Spleen (tissue), 11 donors: Measurements from ENCODE around the gene ATG5. TPM values are rescaled to one million over a fixed set of nuclear protein-coding genes. Genes with fewer than 3 reads are reported as not detected.

ENCODE experiments used
- DNase-seq: peaks from one replicate; pipeline ENCODE4 v3.0.0-alpha.2; 2020
- H3K27ac ChIP-seq, 8 donors: fragments of 200-600 bp; sonication (generic) in 7 of 8; 1 replicate in 4 of 8; 2 replicates in 4 of 8; pipeline versions ENCODE4 v1.5.0 to v1.8.0; 2016 to 2021; ENCODE audit warnings: inconsistent platforms in 4 of 8, mild to moderate bottlenecking in 4 of 8, moderate library complexity in 1 of 8
- H3K27me3 ChIP-seq, 7 donors: fragments of 200-600 bp; sonication (generic) in 6 of 7; replicated peaks in 1 of 7; 1 replicate in 4 of 7; 2 replicates in 3 of 7; pipeline versions ENCODE4 v1.5.0 to v1.8.0; 2016 to 2021; ENCODE audit warnings: inconsistent platforms in 3 of 7, mild to moderate bottlenecking in 1 of 7
- H3K36me3 ChIP-seq, 6 donors: fragments of 200-600 bp; sonication (generic) in 5 of 6; 1 replicate in 4 of 6; 2 replicates in 2 of 6; pipeline versions ENCODE4 v1.5.0 to v1.8.0; 2016 to 2021; ENCODE audit warnings: inconsistent platforms in 2 of 6
- H3K4me1 ChIP-seq, 6 donors: fragments of 200-600 bp; sonication (generic) in 5 of 6; 1 replicate in 3 of 6; 2 replicates in 3 of 6; pipeline versions ENCODE4 v1.5.0 to v1.8.0; 2016 to 2021; ENCODE audit warnings: inconsistent platforms in 3 of 6
- H3K4me3 ChIP-seq, 8 donors: fragments of 200-600 bp; sonication (generic) in 7 of 8; 1 replicate in 4 of 8; 2 replicates in 4 of 8; pipeline versions ENCODE4 v1.5.0 to v1.8.0; 2016 to 2021; ENCODE audit warnings: inconsistent platforms in 4 of 8, mild to moderate bottlenecking in 4 of 8, moderate library complexity in 2 of 8
- H3K9me3 ChIP-seq, 8 donors: fragments of 200-600 bp; sonication (generic) in 7 of 8; 1 replicate in 4 of 8; 2 replicates in 4 of 8; pipeline versions ENCODE4 v1.5.0 to v1.8.0; 2016 to 2021; ENCODE audit warnings: inconsistent platforms in 4 of 8
- CTCF ChIP-seq, 11 experiments: fragments of 200-600 bp in 7 of 11; fragments of 450-650 bp in 4 of 11; sonication (generic) in 4 of 11; IDR thresholded peaks in 8 of 11; conservative IDR thresholded peaks in 3 of 11; 1 replicate in 7 of 11; 2 replicates in 4 of 11; pipeline versions ENCODE4 v1.4.0 to v1.8.0; 2016 to 2021; ENCODE audit warnings: antibody characterized with exemption in 11 of 11, inconsistent platforms in 4 of 11, mild to moderate bottlenecking in 1 of 11
- POLR2A ChIP-seq, 3 donors: fragments of 450-650 bp; IDR thresholded peaks; one replicate each; pipeline ENCODE4 v1.5.1; 2017; ENCODE audit warnings: antibody characterized with exemption in 3 of 3, mild to moderate bottlenecking in 1 of 3
- POLR2AphosphoS5 ChIP-seq, 3 donors: sonication (generic); formaldehyde crosslinking; IDR thresholded peaks; one replicate each; pipeline ENCODE4 v1.5.1; 2017; ENCODE audit warnings: antibody characterized with exemption in 3 of 3
- WGBS, 5 donors: extraction: QIAGEN DNeasy Blood & Tissue Kit in 3 of 5; methylation state at CpG; one replicate each; pipeline versions ENCODE4 v1.1.5 to v1.1.7; 2013 to 2018; 5-methylcytosine and 5-hydroxymethylcytosine counted together
- intact Hi-C: fragments of 100-400 bp; cut with DNase I; formaldehyde crosslinking; loops from one replicate; pipeline ENCODE4 v1.15.0; 2023; ENCODE audit warnings: low total_unique reads
- polyA plus RNA-seq, 3 donors: library from polyadenylated mRNA; stranded (reverse); fragments of 200-250 nt; gene quantifications; one replicate each; pipeline ENCODE4 v1.2.1, GENCODE V29; 2013
- total RNA-seq, 7 donors: library from RNA; depleted of rRNA in 3 of 7; stranded (reverse); fragments of >200 nt in 3 of 7; fragmentation: NEBNext Ultra II Directional in 4 of 7; extraction: Animal tissue kit (Norgen Biotek cat#: 25700) in 4 of 7; gene quantifications; one replicate each; pipeline versions ENCODE4 v1.1.0 to v1.2.1, GENCODE V29; 2016 to 2021
- donor health status: healthy with polysubstance abuse.
- donor health status: DM: no; HTN: no; CAD: no; lungs with moderate emphysema.
- donor health status: DM: no; HTN: no; CAD: no.
- donor health status: Bipolar disorder and iron deficiency.
- donor health status: healthy.
- donor health status: DM: no; HTN: no; CAD: no.
- donor health status: DM: yes; HTN: yes; CAD: no.

ATG5 gene
- total and polyA plus RNA-seq, 10 donors: 12.1 to 41.6 (median 27.7) TPM

DNA sequence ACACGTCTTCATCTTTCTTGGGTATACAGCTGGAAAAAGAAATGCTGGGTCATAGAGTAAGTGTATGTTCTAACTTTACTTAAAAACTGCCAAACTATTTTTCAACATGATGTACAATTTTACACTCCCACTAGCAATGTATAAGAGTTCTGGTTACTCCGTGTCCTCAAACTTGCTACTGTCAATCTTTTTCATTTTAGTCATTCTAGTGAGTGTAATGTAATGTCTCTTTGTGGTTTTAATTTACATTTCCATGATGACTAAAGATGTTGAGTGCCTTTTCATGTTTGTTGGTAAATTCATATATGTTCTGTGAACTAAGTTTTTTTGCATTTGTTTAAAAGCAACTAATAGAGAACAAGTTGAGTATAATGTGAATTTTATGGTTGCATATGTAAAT is 43.9 kb downstream of the ATG5 start:
- H3K4me1 ChIP-seq: peaks cover 0 to 11% (median 0%) of the 10 kb centered on the region in 6 donors
- H3K4me3 ChIP-seq: no peak overlapping the region
- TF ChIP-seq POLR2A (IDR thresholded peaks at IDR 0.05) (no peak), CTCF (IDR thresholded peaks at IDR 0.05 in 8 of 11, conservative IDR thresholded peaks at IDR 0.05 in 3 of 11) (no peak), POLR2AphosphoS5 (IDR thresholded peaks at IDR 0.05) (no peak)
- intact Hi-C loops: no loop called here
- no peaks in the 10 kb centered on the region for H3K27me3 ChIP-seq
- no peak overlapping the region for H3K27ac ChIP-seq
- no peak for DNase-seq
- 73 to 87% (median 78%) methylated on average over 2 of the region's 2 CpGs for WGBS, 5 donors
- H3K9me3 ChIP-seq: no peaks in the 10 kb centered on the region
- H3K36me3 ChIP-seq: peaks cover 0 to 32% (median 19%) of the 10 kb centered on the region in 6 donors

DNA sequence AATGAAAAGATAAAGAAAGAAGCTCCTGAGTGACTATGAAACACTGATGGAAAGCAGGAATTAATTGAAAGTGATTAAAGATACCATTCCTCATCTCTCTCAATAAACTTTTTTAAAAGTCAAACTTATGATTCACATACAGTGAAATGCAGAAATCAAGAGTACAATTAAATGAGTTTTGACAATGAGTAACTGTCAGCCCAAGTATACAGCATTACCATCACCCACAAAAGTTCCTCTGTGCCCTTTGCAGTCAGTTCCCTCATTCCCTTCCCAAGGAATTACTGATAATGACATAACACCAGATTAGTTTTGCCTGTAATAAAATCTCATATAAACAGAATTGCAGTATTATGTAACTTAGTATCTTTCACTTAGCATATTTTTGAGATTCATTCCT is 44.5 kb downstream of the ATG5 start:
- TF ChIP-seq CTCF (IDR thresholded peaks at IDR 0.05 in 8 of 11, conservative IDR thresholded peaks at IDR 0.05 in 3 of 11) (no peak), POLR2A (IDR thresholded peaks at IDR 0.05) (no peak), POLR2AphosphoS5 (IDR thresholded peaks at IDR 0.05) (no peak)
- DNase-seq: no peak
- H3K4me1 ChIP-seq: peaks cover 0 to 11% (median 0%) of the 10 kb centered on the region in 6 donors
- no peak overlapping the region for H3K4me3 ChIP-seq
- H3K27me3 ChIP-seq: no peaks in the 10 kb centered on the region
- no peaks in the 10 kb centered on the region for H3K9me3 ChIP-seq
- intact Hi-C loops: no loop called here
- no peak overlapping the region for H3K27ac ChIP-seq
- H3K36me3 ChIP-seq: peaks cover 0 to 34% (median 19%) of the 10 kb centered on the region in 6 donors

DNA sequence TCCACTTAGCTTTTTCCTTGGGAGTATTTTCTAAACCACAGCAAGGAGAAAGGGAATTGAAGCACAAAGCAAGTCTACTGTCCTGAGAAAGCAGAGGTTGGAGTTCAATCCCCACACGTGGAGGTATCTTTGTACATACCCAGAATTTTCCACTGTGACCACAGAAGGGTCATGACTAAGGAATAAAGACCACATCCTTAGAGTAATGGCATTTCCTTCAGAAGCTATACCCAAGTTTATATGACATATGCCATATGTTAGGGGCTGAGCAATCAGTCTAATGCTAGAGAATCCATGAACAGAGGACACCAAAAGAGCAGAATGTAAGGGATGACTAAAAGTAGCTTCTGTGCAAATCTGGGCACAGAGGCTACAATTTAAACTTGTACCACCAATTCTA is 46.4 kb downstream of the ATG5 start:
- Histone ChIP-seq H3K36me3 (peaks cover 0 to 34% (median 19%) of the 10 kb centered on the region in 6 donors), H3K9me3 (no peaks in the 10 kb centered on the region), H3K4me3 (no peak overlapping the region), H3K27me3 (no peaks in the 10 kb centered on the region), H3K4me1 (peaks cover 0 to 21% (median 5%) of the 10 kb centered on the region in 6 donors), H3K27ac (no peak overlapping the region)
- 27 to 50% (median 41%) methylated on average over 1 of the region's 1 CpG for WGBS, 5 donors
- intact Hi-C loops: no loop called here
- no peak for DNase-seq
- TF ChIP-seq POLR2A (IDR thresholded peaks at IDR 0.05) (no peak), POLR2AphosphoS5 (IDR thresholded peaks at IDR 0.05) (no peak), CTCF (IDR thresholded peaks at IDR 0.05 in 8 of 11, conservative IDR thresholded peaks at IDR 0.05 in 3 of 11) (no peak)

GRCh38 chr6:106275692-106276091 is 49.9 kb downstream of the ATG5 start:
- TF ChIP-seq CTCF (IDR thresholded peaks at IDR 0.05 in 8 of 11, conservative IDR thresholded peaks at IDR 0.05 in 3 of 11): no peak
- no peak for TF ChIP-seq POLR2AphosphoS5 (IDR thresholded peaks at IDR 0.05)
- TF ChIP-seq POLR2A (IDR thresholded peaks at IDR 0.05): no peak
- DNase-seq: no peak
- intact Hi-C loops: no loop called here
- H3K27ac ChIP-seq: no peak overlapping the region
- 83 to 93% (median 90%) methylated on average over 5 of the region's 5 CpGs for WGBS, 5 donors
- no peaks in the 10 kb centered on the region for H3K27me3 ChIP-seq
- H3K4me3 ChIP-seq: no peak overlapping the region
- peaks cover 0 to 34% (median 19%) of the 10 kb centered on the region in 6 donors for H3K36me3 ChIP-seq
- no peaks in the 10 kb centered on the region for H3K9me3 ChIP-seq
- H3K4me1 ChIP-seq: peaks cover 0 to 38% (median 12%) of the 10 kb centered on the region in 6 donors
